ENCODE data around the gene GANC.

GRCh38 chr15:42394106-42394505, 121.1 kb downstream of the GANC start:
- TF ChIP-seq CTCF (IDR thresholded peaks at IDR 0.05) = no peak
- no peak for TF ChIP-seq EP300 (IDR thresholded peaks at IDR 0.05)
